Fibroblast of peridontal ligament (primary cell): Measurements from ENCODE around the gene HYAL3.
A peak's percentile ranks its signal among the peaks of the same experiment; 100 is the strongest.

ENCODE experiments used
- DNase-seq: peaks from one replicate; pipeline ENCODE4 v3.0.0-alpha.2; 2010; ENCODE audit errors: extremely low read depth

HYAL3 gene

GRCh38 chr3:50330330-50330729 is 31.1 kb upstream of the HYAL3 start:
- DNase-seq = no peak

DNA sequence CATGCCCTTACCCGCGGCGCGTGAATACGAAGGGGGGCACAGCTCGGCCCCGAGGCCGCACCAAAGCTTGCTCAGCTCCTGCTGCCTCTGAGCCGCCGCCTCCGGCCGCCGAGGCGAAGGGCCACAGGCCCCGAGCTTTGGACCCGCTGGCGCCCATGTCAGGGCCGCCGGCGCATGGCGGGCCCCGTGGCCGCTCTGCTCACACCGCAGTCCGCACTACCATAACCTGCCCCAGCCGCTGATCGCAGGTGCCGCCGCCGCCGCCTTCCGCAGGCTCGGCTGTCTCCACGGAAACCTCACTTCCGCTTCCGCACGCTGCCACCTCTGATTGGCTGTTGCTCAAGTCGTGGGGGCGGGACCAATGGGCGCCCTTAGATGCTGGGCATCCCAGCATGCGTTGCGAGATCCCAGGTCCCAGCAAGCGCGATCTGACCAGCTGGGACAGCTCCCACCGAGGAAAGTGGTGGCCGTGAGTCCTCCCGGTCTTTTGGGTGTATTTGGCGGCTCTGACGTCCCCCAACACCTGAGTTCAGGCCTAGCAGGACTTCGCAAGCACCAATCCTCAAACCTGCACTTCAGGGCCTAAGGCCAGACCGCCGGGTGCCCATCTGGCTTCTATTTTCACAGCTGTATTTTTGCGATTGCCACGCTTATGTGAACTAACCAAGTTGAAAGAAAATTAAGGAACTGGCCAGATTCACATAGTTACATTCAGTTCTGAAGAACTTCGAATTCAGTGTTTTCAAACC is 28.9 kb upstream of the HYAL3 start, which contains the start of gene TUSC2:
Gene TUSC2, minus strand, starts transcription at position 281 of the 749 bp plus-strand sequence. Its CDS starts 124 bp downstream, at position 157.
- peak; percentile 93 for DNase-seq

GRCh38 chr3:50327129-50327528 is 27.9 kb upstream of the HYAL3 start:
- no peak for DNase-seq

DNA sequence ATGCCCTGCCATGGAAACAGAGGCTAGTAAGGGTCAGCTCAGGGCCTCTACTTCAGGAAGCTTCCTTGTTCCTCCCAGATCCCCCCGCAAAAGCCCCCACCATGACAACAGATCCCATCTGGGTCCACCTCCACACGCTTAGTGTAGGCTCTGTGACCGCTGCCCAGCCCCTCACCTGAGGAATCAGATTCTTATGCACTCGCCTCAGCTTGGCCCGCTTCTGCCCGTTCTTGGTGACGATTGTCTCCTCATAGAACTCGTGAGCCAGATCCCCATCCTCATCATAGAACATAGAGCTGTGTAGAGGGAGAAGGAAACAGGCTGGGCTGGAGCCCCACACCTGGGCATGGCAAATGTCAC is 27.0 kb upstream of the HYAL3 start:
- no peak for DNase-seq

DNA sequence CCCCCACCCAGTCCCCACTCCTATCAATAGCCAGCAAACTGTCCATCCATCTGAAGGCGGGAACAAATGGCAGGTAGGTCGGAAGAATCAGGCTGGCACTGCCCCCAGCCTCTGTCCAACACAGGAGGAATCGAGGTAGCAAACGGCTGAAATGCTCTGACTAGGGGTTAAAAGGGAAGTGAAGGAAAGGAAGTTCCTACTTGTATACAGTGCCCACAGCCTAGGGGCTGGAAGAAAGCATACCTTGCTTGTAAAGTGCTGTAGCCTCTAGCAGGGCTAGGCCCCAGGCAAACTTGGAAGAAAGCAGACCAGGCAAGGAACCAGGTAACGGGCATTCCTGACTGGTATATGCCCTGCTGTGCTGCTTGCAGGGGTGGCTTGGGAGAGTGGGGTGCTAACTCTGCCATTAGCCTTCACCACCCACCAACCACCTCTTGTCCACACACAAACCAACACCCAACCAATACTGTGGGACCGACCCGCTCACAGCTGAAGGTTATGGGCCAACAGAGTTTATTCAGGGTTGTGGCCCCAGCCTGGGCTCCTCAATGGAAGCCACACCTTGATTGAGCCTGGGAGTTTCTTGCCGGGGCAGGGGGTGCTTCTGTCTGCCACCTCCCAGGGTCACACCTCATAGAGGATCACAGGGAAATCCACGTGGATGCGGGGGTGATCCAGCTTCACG is 26.4 kb upstream of the HYAL3 start:
- no peak for DNase-seq

DNA sequence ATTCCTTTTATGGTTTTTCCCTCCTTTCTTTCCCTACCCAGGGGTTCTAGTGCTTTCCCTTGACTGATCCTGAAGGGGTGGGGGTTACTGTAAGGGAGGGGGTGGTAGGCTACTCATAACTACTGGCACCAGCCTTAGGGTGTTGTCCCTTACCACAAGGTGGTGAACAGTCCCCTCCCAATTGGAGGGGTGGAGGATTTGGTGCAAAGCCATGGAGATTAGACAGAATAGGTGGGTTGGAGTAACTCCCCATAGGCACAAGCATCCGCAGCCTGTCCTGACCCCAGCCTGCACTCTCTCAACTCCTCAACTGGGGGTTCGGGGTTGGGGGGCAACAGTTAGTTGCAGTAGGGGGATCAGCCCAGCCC is 25.9 kb upstream of the HYAL3 start:
- no peak for DNase-seq

DNA sequence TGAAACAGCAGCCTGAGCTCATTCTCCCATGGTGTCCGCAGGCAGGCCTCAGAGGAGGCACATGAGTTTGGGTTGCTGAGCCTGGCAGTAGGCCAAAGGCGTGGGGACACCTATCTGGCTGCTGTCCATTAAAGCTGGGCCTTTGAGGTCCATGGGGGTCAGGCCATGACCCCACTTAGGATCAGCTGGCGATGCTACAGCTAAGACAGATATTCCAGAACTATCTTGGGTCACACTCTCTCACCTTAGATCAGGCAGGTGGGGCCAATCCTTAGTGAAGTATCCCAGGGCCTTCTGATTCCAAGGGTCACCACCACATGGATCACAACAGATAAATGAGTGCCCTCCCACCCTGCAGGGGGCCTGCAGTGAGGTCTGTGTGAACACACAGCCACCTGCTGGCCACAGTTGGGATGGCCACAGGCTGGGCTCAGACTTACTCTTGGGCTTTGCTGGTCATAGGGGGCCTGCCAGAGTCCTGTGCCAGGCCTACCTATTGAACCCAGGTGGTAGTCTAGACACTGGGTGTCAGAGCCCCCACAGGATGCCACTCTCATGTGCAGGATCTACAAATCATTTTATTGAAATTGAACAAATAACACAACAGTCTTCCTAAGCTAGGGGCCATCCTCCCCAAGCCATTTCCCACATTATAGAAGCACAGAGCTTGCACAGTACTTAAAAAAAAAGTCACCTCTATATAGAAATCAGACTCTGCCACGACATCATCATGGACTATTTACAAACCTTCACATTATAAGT is 25.3 kb upstream of the HYAL3 start:
- DNase-seq = peak; percentile 60

GRCh38 chr3:50323614-50324199 is 24.5 kb upstream of the HYAL3 start:
- no peak for DNase-seq

- DNase-seq = no peak
Measured at GRCh38 chr3:50323092-50323600, 23.9 kb upstream of the HYAL3 start.

- no peak for DNase-seq
Measured at GRCh38 chr3:50322386-50323091, 23.3 kb upstream of the HYAL3 start, which contains the start of gene HYAL2. TSS of gene HYAL2 (minus strand) at chr3:50322745. CDS start at chr3:50320489, 2,256 bp downstream.

DNA sequence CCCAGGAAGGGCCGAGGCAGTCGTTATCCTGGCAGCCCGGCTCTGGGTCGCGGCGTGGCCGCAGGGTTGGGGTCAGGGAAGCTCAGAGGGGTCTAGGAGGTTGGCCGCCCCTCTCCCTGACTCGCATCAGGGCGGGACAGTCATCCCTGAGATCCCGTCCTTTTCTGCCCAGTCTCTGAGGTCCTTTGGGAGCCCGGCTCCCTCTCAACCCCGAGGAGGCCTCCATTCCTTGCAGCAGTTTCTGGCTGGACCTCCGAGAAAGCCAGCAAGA is 22.8 kb upstream of the HYAL3 start:
- DNase-seq = no peak

DNA sequence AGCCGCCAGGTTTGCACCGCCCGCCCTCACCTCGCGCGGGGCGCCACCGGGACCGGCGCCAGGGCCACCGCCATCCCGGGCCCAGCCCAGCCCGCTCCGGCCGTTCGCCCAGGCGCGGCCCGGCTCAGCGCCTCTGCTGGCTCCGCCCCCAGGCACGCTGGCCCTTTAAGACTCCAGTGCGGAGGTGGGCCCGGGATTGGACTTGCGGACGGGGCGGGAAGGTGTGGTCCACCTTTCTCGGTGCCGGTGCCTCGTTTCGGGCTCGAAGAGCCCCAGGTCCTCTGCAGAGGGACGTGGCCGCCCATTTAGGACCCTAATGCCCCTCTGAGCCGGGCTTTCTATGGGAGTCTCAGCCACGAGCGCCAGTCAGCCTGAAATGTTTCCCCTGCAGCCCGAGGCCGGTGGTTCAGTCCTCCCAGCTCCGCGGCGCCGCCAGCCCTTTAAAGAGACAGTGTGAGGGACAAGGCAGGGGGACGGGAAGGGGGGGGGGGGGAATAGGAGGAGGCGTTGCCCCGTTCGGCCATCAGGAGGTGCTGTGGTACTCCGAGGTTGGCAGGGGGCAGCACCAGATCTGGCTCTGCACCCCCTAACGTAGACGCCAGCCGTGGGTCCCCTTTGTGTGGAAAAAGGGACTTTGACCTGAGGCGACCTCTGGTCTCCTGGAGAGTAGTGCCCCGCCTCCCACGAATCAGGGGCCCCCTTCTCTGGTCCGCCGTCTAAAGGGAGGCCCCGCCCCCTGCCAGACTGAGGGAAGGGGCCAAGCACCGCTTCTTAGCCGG is 22.3 kb upstream of the HYAL3 start:
- peak; percentile 78 for DNase-seq

- DNase-seq = peak; percentile 40
Measured at GRCh38 chr3:50320853-50321335, 21.7 kb upstream of the HYAL3 start.

DNA sequence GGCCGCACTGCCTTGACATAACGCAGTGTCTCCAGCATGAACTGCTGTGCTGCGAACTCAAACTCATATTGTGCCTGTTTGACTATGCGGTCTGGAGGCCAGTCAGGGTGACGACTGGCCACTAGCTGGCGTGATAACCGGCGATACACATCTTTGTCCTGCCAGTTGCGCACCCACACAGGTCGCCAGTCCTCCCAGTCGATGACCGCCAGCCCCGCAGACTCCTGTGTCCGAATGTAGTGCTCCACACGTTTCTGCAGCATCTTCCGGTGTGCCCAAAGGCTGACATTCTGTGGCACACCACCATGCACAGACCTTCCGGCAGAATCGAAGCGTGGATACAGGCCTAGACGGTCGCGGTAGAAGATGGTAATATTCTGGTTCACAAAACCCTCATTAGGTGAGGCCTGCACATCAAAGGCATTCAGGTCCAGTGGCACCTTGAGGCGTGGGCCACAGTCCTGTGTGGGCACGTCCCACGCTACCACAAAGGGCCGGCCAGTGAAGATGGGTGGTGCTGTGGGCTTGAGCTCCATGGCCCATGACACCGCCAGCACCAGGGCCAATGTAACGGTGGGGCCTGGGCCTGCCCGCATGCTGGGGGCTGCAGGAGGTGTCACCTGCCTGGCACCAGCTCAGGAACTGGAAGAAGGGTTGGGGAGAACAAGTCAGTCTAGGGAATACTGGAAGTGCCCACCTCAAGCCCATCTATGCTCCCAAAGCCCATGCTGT is 20.9 kb upstream of the HYAL3 start:
- DNase-seq = no peak

DNA sequence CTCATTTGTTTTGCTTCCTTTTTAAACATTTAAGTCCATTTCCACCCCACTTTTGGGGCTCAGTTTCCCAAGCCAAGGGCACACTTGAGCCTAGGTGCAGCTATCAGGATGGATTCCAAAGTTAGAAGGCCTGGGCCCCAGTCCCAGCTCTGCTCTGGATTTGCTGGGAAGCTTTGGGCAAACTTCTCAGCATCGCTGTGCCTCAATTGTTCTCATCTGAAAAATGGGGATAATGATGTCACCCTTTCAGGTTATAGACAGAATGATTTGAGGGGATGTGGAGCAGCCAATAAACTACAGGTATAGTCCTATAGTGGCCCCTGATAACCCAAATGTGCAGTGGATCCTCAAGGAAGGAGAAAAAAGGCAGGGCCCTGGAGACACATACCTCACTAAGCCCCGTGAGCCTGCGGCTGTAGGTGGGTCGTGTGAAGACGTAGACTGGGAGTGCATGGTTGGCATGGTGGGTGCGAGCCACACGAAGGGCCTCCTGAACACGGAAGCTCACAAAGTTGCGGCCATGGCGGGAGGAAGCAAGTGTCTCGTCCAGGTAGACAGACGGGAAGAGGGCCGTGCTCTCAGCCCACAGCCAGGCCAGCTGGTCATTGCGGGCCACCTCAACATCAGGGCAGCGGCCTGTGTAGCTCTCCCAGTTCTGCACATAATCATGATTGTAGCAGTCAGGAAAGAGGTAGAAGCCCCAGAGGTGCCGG is 20.1 kb upstream of the HYAL3 start:
- DNase-seq = no peak

GRCh38 chr3:50318615-50319014 is 19.4 kb upstream of the HYAL3 start:
- no peak for DNase-seq

- no peak for DNase-seq
Measured at GRCh38 chr3:50318163-50318562, 19.0 kb upstream of the HYAL3 start.

- no peak for DNase-seq
Measured at GRCh38 chr3:50317300-50317699, 18.1 kb upstream of the HYAL3 start.

DNA sequence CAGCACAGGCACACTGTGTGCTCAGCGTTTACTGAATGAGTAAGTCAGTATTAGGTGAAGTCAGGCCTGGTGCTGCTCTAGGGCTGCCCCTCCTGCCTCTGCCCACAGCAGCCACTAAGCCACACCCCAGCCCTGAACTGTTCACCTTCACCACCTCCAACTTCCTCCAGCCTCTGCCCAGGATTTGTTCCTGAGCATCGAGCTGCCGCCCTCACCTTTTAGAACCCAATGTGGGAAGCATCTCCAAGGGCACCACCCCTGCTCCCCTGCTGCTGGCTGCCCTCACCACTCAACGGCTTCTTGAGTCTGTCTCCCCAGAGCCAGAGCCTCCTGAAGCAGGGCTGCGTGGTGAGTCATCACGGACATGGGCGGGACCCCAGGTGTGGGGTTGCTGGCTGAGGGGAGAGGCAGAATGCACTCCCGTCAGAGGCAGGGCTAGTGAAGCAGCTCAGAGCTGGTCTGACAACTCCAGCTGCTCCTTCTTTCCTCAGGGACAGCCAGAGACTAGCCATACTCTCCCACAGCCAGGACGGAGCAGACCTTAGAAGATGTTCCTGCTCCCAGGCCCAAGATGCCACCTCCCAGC is 17.5 kb upstream of the HYAL3 start:
- DNase-seq = no peak
